ENCODE results near the gene NUP37. TPM values are rescaled to one million over a fixed set of nuclear protein-coding genes. Genes with fewer than 3 reads are reported as not detected.
A peak's percentile ranks its signal among the peaks of the same experiment; 100 is the strongest.

The NUP37 gene
- total and polyA plus RNA-seq, 2 donors from 2014 or later, result 23.2 to 26.7 TPM

GRCh38 chr12:102059343-102059742 is 60.6 kb downstream of the NUP37 start:
- no peak overlapping the region for H3K27ac ChIP-seq (ENCODE audit: low read depth in 2 of 2, low read length in 2 of 2)
- DNase-seq, result no peak
- peaks cover 0 to 4% (median 0%) of the 10 kb centered on the region in 3 donors for H3K4me1 ChIP-seq (ENCODE audit: control insufficient read depth in 2 of 3, insufficient read depth in 2 of 3, low read depth in 1 of 3, low read length in 3 of 3)
- peaks cover 0 to 14% (median 2%) of the 10 kb centered on the region in 3 donors for H3K36me3 ChIP-seq (ENCODE audit: control insufficient read depth in 2 of 3, insufficient read depth in 3 of 3, low read length in 3 of 3)
- TF ChIP-seq CTCF (IDR thresholded peaks at IDR 0.05; ENCODE audit: borderline replicate concordance, extremely low read depth, insufficient read depth), result no peak
- no peak for FAIRE-seq
- H3K4me3 ChIP-seq (ENCODE audit: low read length in 3 of 3), result no peak overlapping the region
- H3K9me3 ChIP-seq (ENCODE audit: control insufficient read depth in 2 of 3, insufficient read depth in 1 of 3, low read length in 3 of 3), result no peaks in the 10 kb centered on the region
- H3K9ac ChIP-seq (ENCODE audit: low read length in 3 of 3), result no peak overlapping the region
- intact Hi-C loops (cut with DNase I), result no loop called here
- H3K27me3 ChIP-seq (ENCODE audit: control insufficient read depth, insufficient read depth, low read length), result no peaks in the 10 kb centered on the region

- DNase-seq, result no peak
- no peak overlapping the region for H3K4me3 ChIP-seq (ENCODE audit: low read length in 3 of 3)
- FAIRE-seq, result no peak
- H3K27ac ChIP-seq (ENCODE audit: low read depth in 2 of 2, low read length in 2 of 2), result no peak overlapping the region
- H3K9ac ChIP-seq (ENCODE audit: low read length in 3 of 3), result no peak overlapping the region
- H3K36me3 ChIP-seq (ENCODE audit: control insufficient read depth in 2 of 3, insufficient read depth in 3 of 3, low read length in 3 of 3), result peaks cover 0 to 16% (median 6%) of the 10 kb centered on the region in 3 donors
- TF ChIP-seq CTCF (IDR thresholded peaks at IDR 0.05; ENCODE audit: borderline replicate concordance, extremely low read depth, insufficient read depth), result no peak
- intact Hi-C loops (cut with DNase I), result no loop called here
- peaks cover 0 to 2% (median 0%) of the 10 kb centered on the region in 3 donors for H3K4me1 ChIP-seq (ENCODE audit: control insufficient read depth in 2 of 3, insufficient read depth in 2 of 3, low read depth in 1 of 3, low read length in 3 of 3)
- H3K9me3 ChIP-seq (ENCODE audit: control insufficient read depth in 2 of 3, insufficient read depth in 1 of 3, low read length in 3 of 3), result no peaks in the 10 kb centered on the region
- H3K27me3 ChIP-seq (ENCODE audit: control insufficient read depth, insufficient read depth, low read length), result no peaks in the 10 kb centered on the region
Observed at GRCh38 chr12:102054345-102054744, 65.6 kb downstream of the NUP37 start.

- H3K27me3 ChIP-seq (ENCODE audit: control insufficient read depth, insufficient read depth, low read length), result no peaks in the 10 kb centered on the region
- H3K9me3 ChIP-seq (ENCODE audit: control insufficient read depth in 2 of 3, insufficient read depth in 1 of 3, low read length in 3 of 3), result no peaks in the 10 kb centered on the region
- H3K27ac ChIP-seq (ENCODE audit: low read depth in 2 of 2, low read length in 2 of 2), result no peak overlapping the region
- H3K9ac ChIP-seq (ENCODE audit: low read length in 3 of 3), result no peak overlapping the region
- no peak for TF ChIP-seq CTCF (IDR thresholded peaks at IDR 0.05; ENCODE audit: borderline replicate concordance, extremely low read depth, insufficient read depth)
- DNase-seq, result peak in 1 of 5 donors; percentile 64
- intact Hi-C loops (cut with DNase I), result no loop called here
- no peak for FAIRE-seq
- peaks cover 0 to 23% (median 8%) of the 10 kb centered on the region in 3 donors for H3K36me3 ChIP-seq (ENCODE audit: control insufficient read depth in 2 of 3, insufficient read depth in 3 of 3, low read length in 3 of 3)
- H3K4me3 ChIP-seq (ENCODE audit: low read length in 3 of 3), result no peak overlapping the region
- peaks cover 0 to 2% (median 0%) of the 10 kb centered on the region in 3 donors for H3K4me1 ChIP-seq (ENCODE audit: control insufficient read depth in 2 of 3, insufficient read depth in 2 of 3, low read depth in 1 of 3, low read length in 3 of 3)
Observed at GRCh38 chr12:102053062-102053349, 66.9 kb downstream of the NUP37 start.
